ENCODE data around the gene UROC1.

DNA sequence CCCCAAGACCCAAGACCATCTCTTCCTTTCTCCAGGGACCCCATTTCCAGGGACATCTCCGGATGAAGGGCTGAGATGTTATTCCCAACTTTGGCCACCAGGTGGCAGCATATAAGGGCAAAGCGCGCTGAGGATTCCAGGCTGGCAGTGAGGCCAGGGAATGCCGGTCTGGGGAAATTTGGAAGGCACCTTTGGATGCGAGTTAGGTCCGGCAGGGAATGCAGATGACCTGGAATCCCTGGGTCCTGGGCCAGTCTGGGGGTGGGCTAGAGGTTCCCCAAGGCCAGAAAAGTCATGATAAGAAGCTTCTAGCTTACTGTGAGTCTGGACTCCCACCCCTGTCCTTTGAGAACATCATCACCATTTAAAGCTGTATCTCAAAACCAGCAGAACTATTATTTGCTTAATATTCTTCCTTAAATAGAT is 4.8 kb upstream of the UROC1 start:
- TF ChIP-seq, protein P1, sequence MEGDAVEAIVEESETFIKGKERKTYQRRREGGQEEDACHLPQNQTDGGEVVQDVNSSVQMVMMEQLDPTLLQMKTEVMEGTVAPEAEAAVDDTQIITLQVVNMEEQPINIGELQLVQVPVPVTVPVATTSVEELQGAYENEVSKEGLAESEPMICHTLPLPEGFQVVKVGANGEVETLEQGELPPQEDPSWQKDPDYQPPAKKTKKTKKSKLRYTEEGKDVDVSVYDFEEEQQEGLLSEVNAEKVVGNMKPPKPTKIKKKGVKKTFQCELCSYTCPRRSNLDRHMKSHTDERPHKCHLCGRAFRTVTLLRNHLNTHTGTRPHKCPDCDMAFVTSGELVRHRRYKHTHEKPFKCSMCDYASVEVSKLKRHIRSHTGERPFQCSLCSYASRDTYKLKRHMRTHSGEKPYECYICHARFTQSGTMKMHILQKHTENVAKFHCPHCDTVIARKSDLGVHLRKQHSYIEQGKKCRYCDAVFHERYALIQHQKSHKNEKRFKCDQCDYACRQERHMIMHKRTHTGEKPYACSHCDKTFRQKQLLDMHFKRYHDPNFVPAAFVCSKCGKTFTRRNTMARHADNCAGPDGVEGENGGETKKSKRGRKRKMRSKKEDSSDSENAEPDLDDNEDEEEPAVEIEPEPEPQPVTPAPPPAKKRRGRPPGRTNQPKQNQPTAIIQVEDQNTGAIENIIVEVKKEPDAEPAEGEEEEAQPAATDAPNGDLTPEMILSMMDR (IDR thresholded peaks at IDR 0.05 in 2 of 3, conservative IDR thresholded peaks at IDR 0.05 in 1 of 3; ENCODE audit: borderline replicate concordance in 1 of 3, insufficient read depth in 1 of 3, low read depth in 2 of 3, low read length in 2 of 3) = peak; percentile 72 to 91 (median 84)
- TF ChIP-seq POLR2A (IDR thresholded peaks at IDR 0.05; ENCODE audit: borderline replicate concordance, extremely low read depth, insufficient read depth, insufficient read length) = no peak
- TF ChIP-seq EZH2 (IDR thresholded peaks at IDR 0.05) = no peak
- TF ChIP-seq, protein P2, sequence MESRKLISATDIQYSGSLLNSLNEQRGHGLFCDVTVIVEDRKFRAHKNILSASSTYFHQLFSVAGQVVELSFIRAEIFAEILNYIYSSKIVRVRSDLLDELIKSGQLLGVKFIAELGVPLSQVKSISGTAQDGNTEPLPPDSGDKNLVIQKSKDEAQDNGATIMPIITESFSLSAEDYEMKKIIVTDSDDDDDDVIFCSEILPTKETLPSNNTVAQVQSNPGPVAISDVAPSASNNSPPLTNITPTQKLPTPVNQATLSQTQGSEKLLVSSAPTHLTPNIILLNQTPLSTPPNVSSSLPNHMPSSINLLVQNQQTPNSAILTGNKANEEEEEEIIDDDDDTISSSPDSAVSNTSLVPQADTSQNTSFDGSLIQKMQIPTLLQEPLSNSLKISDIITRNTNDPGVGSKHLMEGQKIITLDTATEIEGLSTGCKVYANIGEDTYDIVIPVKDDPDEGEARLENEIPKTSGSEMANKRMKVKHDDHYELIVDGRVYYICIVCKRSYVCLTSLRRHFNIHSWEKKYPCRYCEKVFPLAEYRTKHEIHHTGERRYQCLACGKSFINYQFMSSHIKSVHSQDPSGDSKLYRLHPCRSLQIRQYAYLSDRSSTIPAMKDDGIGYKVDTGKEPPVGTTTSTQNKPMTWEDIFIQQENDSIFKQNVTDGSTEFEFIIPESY (IDR thresholded peaks at IDR 0.05; ENCODE audit: extremely low read depth, insufficient replicate concordance, low read length) = no peak
- TF ChIP-seq CBX3 (IDR thresholded peaks at IDR 0.05; ENCODE audit: low read depth) = no peak
- TF ChIP-seq CEBPB (IDR thresholded peaks at IDR 0.05; ENCODE audit: low read depth) = no peak
- no peak for TF ChIP-seq TCF7L2 (IDR thresholded peaks at IDR 0.05; ENCODE audit: borderline replicate concordance, extremely low read depth, insufficient read depth, insufficient read length)
- TF ChIP-seq POLR2AphosphoS5 (IDR thresholded peaks at IDR 0.05; ENCODE audit: low read depth, low read length) = no peak
- no peak for TF ChIP-seq SP1 (IDR thresholded peaks at IDR 0.05; ENCODE audit: low read depth)
- no peak for TF ChIP-seq ZNF274 (IDR thresholded peaks at IDR 0.05; ENCODE audit: low read depth, low read length)
- TF ChIP-seq, protein P3, sequence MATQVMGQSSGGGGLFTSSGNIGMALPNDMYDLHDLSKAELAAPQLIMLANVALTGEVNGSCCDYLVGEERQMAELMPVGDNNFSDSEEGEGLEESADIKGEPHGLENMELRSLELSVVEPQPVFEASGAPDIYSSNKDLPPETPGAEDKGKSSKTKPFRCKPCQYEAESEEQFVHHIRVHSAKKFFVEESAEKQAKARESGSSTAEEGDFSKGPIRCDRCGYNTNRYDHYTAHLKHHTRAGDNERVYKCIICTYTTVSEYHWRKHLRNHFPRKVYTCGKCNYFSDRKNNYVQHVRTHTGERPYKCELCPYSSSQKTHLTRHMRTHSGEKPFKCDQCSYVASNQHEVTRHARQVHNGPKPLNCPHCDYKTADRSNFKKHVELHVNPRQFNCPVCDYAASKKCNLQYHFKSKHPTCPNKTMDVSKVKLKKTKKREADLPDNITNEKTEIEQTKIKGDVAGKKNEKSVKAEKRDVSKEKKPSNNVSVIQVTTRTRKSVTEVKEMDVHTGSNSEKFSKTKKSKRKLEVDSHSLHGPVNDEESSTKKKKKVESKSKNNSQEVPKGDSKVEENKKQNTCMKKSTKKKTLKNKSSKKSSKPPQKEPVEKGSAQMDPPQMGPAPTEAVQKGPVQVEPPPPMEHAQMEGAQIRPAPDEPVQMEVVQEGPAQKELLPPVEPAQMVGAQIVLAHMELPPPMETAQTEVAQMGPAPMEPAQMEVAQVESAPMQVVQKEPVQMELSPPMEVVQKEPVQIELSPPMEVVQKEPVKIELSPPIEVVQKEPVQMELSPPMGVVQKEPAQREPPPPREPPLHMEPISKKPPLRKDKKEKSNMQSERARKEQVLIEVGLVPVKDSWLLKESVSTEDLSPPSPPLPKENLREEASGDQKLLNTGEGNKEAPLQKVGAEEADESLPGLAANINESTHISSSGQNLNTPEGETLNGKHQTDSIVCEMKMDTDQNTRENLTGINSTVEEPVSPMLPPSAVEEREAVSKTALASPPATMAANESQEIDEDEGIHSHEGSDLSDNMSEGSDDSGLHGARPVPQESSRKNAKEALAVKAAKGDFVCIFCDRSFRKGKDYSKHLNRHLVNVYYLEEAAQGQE (IDR thresholded peaks at IDR 0.05; ENCODE audit: low read depth) = no peak

Data from HCT116 (cell line).